K562 (cell line): ENCODE measurements around the gene HEXIM1. TPM values are rescaled to one million over a fixed set of nuclear protein-coding genes. Genes with fewer than 3 reads are reported as not detected.

Experiments used
- ATAC-seq: fragments of 200-7000 bp; cut with Tn5 transposase; 3 replicates; pipeline ENCODE4 v1.9.1; 2020; ENCODE audit warnings: moderate library complexity
- BruUV-seq: library from RNA; stranded (reverse); fragments of 400-500 nt; replicated peaks from 2 replicates; lab custom pipeline; 2021; lab: Mats Ljungman, UMichigan
- CTCF ChIA-PET: fragments of 300-600 bp; formaldehyde crosslinking; extraction: SDS; loops from one replicate; lab custom pipeline; 2021; ENCODE audit warnings: low intra/inter-chr PET ratio; lab: Yijun Ruan, JAX
- POLR2A ChIA-PET: fragments of 300-600, 350-650 bp; sonication (Branson Sonifier 250); formaldehyde crosslinking; extraction: SDS; loops from one replicate; lab custom pipeline; 2021; ENCODE audit warnings: antibody characterized with exemption, inconsistent platforms; lab: Yijun Ruan, JAX
- DNase-seq, 4 experiments: peaks; one replicate each; pipeline versions ENCODE4 v3.0.0 to v3.0.0-alpha.2; 2011 to 2018; ENCODE audit warnings: low spot score in 3 of 4, mixed read lengths in 3 of 4; ENCODE audit errors: extremely low read depth in 1 of 4
- FAIRE-seq: peaks from 2 replicates; lab custom pipeline; 2011; peaks lifted over from hg19 to GRCh38; lab: Jason Lieb, UNC
- H2AFZ ChIP-seq: 2 replicates; pipeline ENCODE4 v1.6.0; 2011; ENCODE audit warnings: low read depth, low read length, control low read depth, inconsistent platforms
- H3K27ac ChIP-seq: fragments of 200-600 bp; 3 replicates; pipeline ENCODE4 v1.8.0; 2011; ENCODE audit warnings: low read depth, mild to moderate bottlenecking, control low read depth, inconsistent platforms, low read length, moderate library complexity, mixed read lengths; ENCODE audit errors: extremely low read depth
- H3K27me3 ChIP-seq, 2 experiments: fragments of 300-600 bp in 1 of 2; 2 replicates in 1 of 2; 3 replicates in 1 of 2; pipeline versions ENCODE4 v1.6.0 to v1.8.0; 2011; ENCODE audit warnings: inconsistent platforms in 2 of 2, low read length in 2 of 2, mild to moderate bottlenecking in 1 of 2, mixed read lengths in 1 of 2, moderate library complexity in 1 of 2; ENCODE audit not compliant: control insufficient read depth in 2 of 2, insufficient read depth in 2 of 2
- H3K36me3 ChIP-seq: fragments of 300-600 bp; 3 replicates; pipeline ENCODE4 v1.8.0; 2011; ENCODE audit warnings: mild to moderate bottlenecking, low read length, inconsistent platforms; ENCODE audit not compliant: control insufficient read depth, insufficient read depth
- H3K4me1 ChIP-seq, 2 experiments: fragments of 200-600 bp in 1 of 2; replicated peaks in 1 of 2; 2 replicates in 1 of 2; 3 replicates in 1 of 2; pipeline versions ENCODE4 v1.5.1 to v1.8.0; 2011; ENCODE audit warnings: inconsistent platforms in 2 of 2, low read length in 2 of 2, mild to moderate bottlenecking in 1 of 2, mixed read lengths in 1 of 2, moderate library complexity in 1 of 2; ENCODE audit not compliant: control insufficient read depth in 2 of 2, insufficient read depth in 2 of 2
- H3K4me2 ChIP-seq: 2 replicates; pipeline ENCODE4 v1.6.1; 2011; ENCODE audit warnings: low read length, control low read depth, inconsistent platforms, mixed read lengths; ENCODE audit not compliant: insufficient read depth
- H3K4me3 ChIP-seq: fragments of 200-600 bp; sonication (generic), shearing (Covaris generic); 2 replicates; pipeline ENCODE4 v1.5.1; 2016; ENCODE audit warnings: control low read depth, inconsistent platforms
- H3K79me2 ChIP-seq: fragments of 200-600 bp; 3 replicates; pipeline ENCODE4 v1.8.0; 2011; ENCODE audit warnings: low read length, inconsistent platforms; ENCODE audit not compliant: control insufficient read depth, insufficient read depth
- H3K9ac ChIP-seq, 2 experiments: 2 replicates each; pipeline versions ENCODE4 v1.6.0 to v1.6.1; 2011; ENCODE audit warnings: low read depth in 2 of 2, low read length in 2 of 2, control low read depth in 1 of 2, inconsistent platforms in 1 of 2, mild to moderate bottlenecking in 1 of 2, mixed read lengths in 1 of 2; ENCODE audit not compliant: insufficient read depth in 1 of 2
- H3K9me1 ChIP-seq: one replicate; pipeline ENCODE4 v1.6.0; 2011; ENCODE audit warnings: inconsistent platforms, mild to moderate bottlenecking, low read length, moderate library complexity; ENCODE audit not compliant: control insufficient read depth, insufficient read depth
- H3K9me3 ChIP-seq: replicated peaks from 2 replicates; pipeline ENCODE4 v1.5.1; 2011; ENCODE audit warnings: low read depth, low read length, inconsistent platforms; ENCODE audit not compliant: control insufficient read depth, insufficient read depth
- H4K20me1 ChIP-seq: replicated peaks from 2 replicates; pipeline ENCODE4 v1.6.1; 2011; ENCODE audit warnings: low read length, inconsistent platforms, mixed read lengths; ENCODE audit not compliant: control insufficient read depth, insufficient read depth
- ATF7 ChIP-seq: fragments of 450-650 bp; IDR thresholded peaks from 2 replicates; pipeline ENCODE4 v1.7.1; 2014; ENCODE audit warnings: mild to moderate bottlenecking, moderate library complexity
- CBFA2T3 ChIP-seq: fragments of 450-650 bp; IDR thresholded peaks from 2 replicates; pipeline ENCODE4 v1.6.1; 2017
- CXXC5 ChIP-seq: fragments of 250-450 bp; sonication (Bioruptor Pico); IDR thresholded peaks from 2 replicates; pipeline ENCODE4 v1.8.0; 2022; ENCODE audit warnings: inconsistent platforms, mild to moderate bottlenecking, moderate library complexity
- HDGF ChIP-seq: fragments of 450-650 bp; IDR thresholded peaks from 2 replicates; pipeline ENCODE4 v1.6.1; 2016
- KDM5B ChIP-seq: fragments of 200-600 bp; sonication (generic); IDR thresholded peaks from 2 replicates; pipeline ENCODE4 v1.6.1; 2012; ENCODE audit warnings: low read depth, mild to moderate bottlenecking, moderate library complexity, low read length, control low read depth, inconsistent platforms; ENCODE audit not compliant: insufficient replicate concordance
- MAZ ChIP-seq, 2 experiments: fragments of 450-650 bp in 1 of 2; sonication (generic) in 1 of 2; formaldehyde crosslinking; IDR thresholded peaks in 1 of 2; conservative IDR thresholded peaks in 1 of 2; 2 replicates each; pipeline versions ENCODE4 v1.4.0 to v1.5.0; 2020; ENCODE audit warnings: mild to moderate bottlenecking in 1 of 2, missing genetic modification reagents in 1 of 2
- MCM2 ChIP-seq: fragments of 450-650 bp; IDR thresholded peaks from 2 replicates; pipeline ENCODE4 v1.6.1; 2017; ENCODE audit warnings: low read depth, mild to moderate bottlenecking
- NRF1 ChIP-seq, 2 experiments: fragments of 450-650 bp; IDR thresholded peaks in 1 of 2; conservative IDR thresholded peaks in 1 of 2; 2 replicates each; pipeline ENCODE4 v1.6.1; 2014; ENCODE audit warnings: mild to moderate bottlenecking in 2 of 2
- SMAD3 ChIP-seq: fragments of 450-650 bp; formaldehyde crosslinking; conservative IDR thresholded peaks from 2 replicates; pipeline ENCODE4 v1.4.0; 2020; ENCODE audit warnings: mild to moderate bottlenecking
- SPI1 ChIP-seq: IDR thresholded peaks from 2 replicates; pipeline ENCODE4 v1.6.1; 2011; ENCODE audit warnings: low read depth, low read length, control low read depth, borderline replicate concordance
- ZNF12 ChIP-seq: sonication (generic); formaldehyde crosslinking; IDR thresholded peaks from 2 replicates; pipeline ENCODE4 v1.4.0; 2020; ENCODE audit warnings: mild to moderate bottlenecking, missing genetic modification reagents
- ZNF436 ChIP-seq: fragments of 250-450, 450-650 bp; sonication (Bioruptor Pico); formaldehyde crosslinking; IDR thresholded peaks from 2 replicates; pipeline ENCODE4 v1.7.0; 2020; ENCODE audit warnings: mild to moderate bottlenecking
- ZNF57 ChIP-seq: fragments of 450-650 bp; formaldehyde crosslinking; IDR thresholded peaks from 2 replicates; pipeline ENCODE4 v1.4.0; 2020; ENCODE audit warnings: mild to moderate bottlenecking, moderate library complexity
- WGBS: fragments of 100-300 bp; shearing (Covaris generic); methylation state at CpG from one replicate; pipeline ENCODE4 v1.1.6; 2016; ENCODE audit warnings: low coverage, mixed read lengths; ENCODE audit not compliant: insufficient coverage; ENCODE audit errors: missing lambda C conversion rate; 5-methylcytosine and 5-hydroxymethylcytosine counted together
- in situ Hi-C: fragments of 300-500 bp; cut with MboI; formaldehyde crosslinking; loops from 4 replicates; pipeline ENCODE4 v1.15.0; 2018; ENCODE audit warnings: inconsistent platforms, mixed read lengths
- intact Hi-C: fragments of 100-400 bp; cut with micrococcal nuclease; formaldehyde crosslinking; loops from 2 replicates; pipeline ENCODE4 v1.14.2; 2022
- polyA plus RNA-seq, 8 experiments: library from polyadenylated mRNA; depleted of rRNA in 4 of 8; stranded (reverse) in 5 of 8; unstranded in 3 of 8; fragments of >200 nt; fragmentation: Nextera tagmentation in 2 of 8; fragmentation: Illumina TruSeq in 1 of 8; extraction: Ambion mirVana in 2 of 8; extraction: Trizol in 1 of 8; gene quantifications; 2 replicates each; pipeline versions ENCODE4 v1.2.1 to v1.2.3, GENCODE V29; 2011 to 2014; ENCODE audit warnings: inconsistent platforms in 1 of 8, missing spikeins in 1 of 8
- total RNA-seq, 7 experiments: library from RNA; depleted of rRNA in 6 of 7; stranded (reverse); fragments of >200 nt in 6 of 7; fragmentation: Illumina TruSeq in 2 of 7; extraction: Trizol in 2 of 7; gene quantifications; 2 replicates each; pipeline versions ENCODE4 v1.2.1 to v1.2.3, GENCODE V29; 2011 to 2021; ENCODE audit warnings: low replicate concordance in 1 of 7
- TF ChIP-seq, protein P1 (sequence below): sonication (generic); formaldehyde crosslinking; IDR thresholded peaks from 2 replicates; pipeline ENCODE4 v1.8.0; 2022; ENCODE audit warnings: mild to moderate bottlenecking, missing genetic modification reagents
- TF ChIP-seq, protein P2 (sequence below): fragments of 250-450 bp; sonication (Bioruptor Pico); IDR thresholded peaks from 2 replicates; pipeline ENCODE4 v1.8.0; 2022; ENCODE audit warnings: moderate library complexity, mild to moderate bottlenecking, inconsistent platforms
- TF ChIP-seq, protein P3 (sequence below), 2 experiments: IDR thresholded peaks in 1 of 2; conservative IDR thresholded peaks in 1 of 2; 2 replicates each; pipeline ENCODE4 v1.6.1; 2016; ENCODE audit warnings: low read depth in 2 of 2, mild to moderate bottlenecking in 1 of 2, missing compliant biosample characterization in 1 of 2, missing genetic modification characterization in 1 of 2, moderate library complexity in 1 of 2

HEXIM1 gene
- total and polyA plus RNA-seq, 9 of the 15 experiments (the other 6 are each of a cell fraction or from before 2014, with no cell fraction given), result 1.4 to 28.3 (median 9.1) TPM

DNA sequence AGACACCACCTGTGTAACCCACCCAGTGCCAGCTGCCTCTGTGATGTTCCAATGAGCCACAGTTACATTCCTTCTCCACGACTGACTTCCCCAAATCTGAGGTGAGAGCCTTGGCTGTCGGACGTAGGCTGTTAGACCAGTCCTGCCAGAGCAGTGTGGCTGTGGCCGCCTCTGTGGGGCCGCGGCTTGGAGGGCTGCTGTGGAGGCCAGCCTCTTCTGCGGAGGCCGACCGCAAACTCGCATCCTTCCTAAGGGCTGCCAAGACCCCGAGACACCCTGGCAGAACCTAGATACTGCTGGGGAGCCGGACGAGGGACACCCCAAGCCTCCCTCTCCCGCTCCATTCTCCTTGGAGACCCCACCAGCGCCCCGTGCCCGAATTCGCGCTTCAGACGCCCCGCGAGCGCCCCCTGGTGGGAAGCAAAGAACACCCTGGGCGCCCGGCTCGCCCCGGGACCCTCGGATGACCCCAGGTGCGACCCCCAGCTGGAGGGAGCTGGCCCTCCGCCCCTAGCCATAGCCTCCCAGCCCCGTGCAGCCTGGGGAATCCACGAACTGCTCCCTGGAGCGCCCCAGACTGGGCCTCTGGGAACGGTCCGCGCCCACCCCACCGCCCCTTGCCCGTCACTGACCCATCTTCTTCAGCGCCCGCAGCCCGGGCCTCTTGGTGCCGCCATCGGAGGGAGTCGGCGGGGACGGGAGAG, 16.5 kb upstream of the HEXIM1 start:
- ATAC-seq, result peak; percentile 8
- TF ChIP-seq SMAD3 (CRISPR knock-in tag), result no peak
- no peak for TF ChIP-seq MCM2
- no peak for TF ChIP-seq NRF1 (conservative IDR thresholded peaks at IDR 0.05 in 1 of 2, IDR thresholded peaks at IDR 0.05 in 1 of 2)
- no peak for TF ChIP-seq HDGF
- TF ChIP-seq CBFA2T3, result no peak
- peak; percentile 28; the same call in 1 of the 2 replicates for TF ChIP-seq ATF7
- TF ChIP-seq, protein P1, sequence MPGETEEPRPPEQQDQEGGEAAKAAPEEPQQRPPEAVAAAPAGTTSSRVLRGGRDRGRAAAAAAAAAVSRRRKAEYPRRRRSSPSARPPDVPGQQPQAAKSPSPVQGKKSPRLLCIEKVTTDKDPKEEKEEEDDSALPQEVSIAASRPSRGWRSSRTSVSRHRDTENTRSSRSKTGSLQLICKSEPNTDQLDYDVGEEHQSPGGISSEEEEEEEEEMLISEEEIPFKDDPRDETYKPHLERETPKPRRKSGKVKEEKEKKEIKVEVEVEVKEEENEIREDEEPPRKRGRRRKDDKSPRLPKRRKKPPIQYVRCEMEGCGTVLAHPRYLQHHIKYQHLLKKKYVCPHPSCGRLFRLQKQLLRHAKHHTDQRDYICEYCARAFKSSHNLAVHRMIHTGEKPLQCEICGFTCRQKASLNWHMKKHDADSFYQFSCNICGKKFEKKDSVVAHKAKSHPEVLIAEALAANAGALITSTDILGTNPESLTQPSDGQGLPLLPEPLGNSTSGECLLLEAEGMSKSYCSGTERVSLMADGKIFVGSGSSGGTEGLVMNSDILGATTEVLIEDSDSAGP, result no peak
- no peak for TF ChIP-seq ZNF57 (CRISPR knock-in tag)
- TF ChIP-seq CXXC5 (CRISPR knock-in tag), result 0 out of 2 replicates have a peak, but pooled peaks have one; percentile 42
- no peak for TF ChIP-seq ZNF12 (CRISPR knock-in tag)
- no peak for TF ChIP-seq SPI1
- TF ChIP-seq, protein P2, sequence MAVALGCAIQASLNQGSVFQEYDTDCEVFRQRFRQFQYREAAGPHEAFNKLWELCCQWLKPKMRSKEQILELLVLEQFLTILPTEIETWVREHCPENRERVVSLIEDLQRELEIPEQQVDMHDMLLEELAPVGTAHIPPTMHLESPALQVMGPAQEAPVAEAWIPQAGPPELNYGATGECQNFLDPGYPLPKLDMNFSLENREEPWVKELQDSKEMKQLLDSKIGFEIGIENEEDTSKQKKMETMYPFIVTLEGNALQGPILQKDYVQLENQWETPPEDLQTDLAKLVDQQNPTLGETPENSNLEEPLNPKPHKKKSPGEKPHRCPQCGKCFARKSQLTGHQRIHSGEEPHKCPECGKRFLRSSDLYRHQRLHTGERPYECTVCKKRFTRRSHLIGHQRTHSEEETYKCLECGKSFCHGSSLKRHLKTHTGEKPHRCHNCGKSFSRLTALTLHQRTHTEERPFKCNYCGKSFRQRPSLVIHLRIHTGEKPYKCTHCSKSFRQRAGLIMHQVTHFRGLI (CRISPR knock-in tag), result no peak
- TF ChIP-seq, protein P3, sequence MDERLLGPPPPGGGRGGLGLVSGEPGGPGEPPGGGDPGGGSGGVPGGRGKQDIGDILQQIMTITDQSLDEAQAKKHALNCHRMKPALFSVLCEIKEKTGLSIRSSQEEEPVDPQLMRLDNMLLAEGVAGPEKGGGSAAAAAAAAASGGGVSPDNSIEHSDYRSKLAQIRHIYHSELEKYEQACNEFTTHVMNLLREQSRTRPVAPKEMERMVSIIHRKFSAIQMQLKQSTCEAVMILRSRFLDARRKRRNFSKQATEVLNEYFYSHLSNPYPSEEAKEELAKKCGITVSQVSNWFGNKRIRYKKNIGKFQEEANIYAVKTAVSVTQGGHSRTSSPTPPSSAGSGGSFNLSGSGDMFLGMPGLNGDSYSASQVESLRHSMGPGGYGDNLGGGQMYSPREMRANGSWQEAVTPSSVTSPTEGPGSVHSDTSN (CRISPR knock-in tag; IDR thresholded peaks at IDR 0.05; ENCODE audit: low read depth), result no peak
- TF ChIP-seq, protein P3 (tag; conservative IDR thresholded peaks at IDR 0.05; ENCODE audit: low read depth), result no peak
- no peak for TF ChIP-seq ZNF436 (CRISPR knock-in tag)
- peak; percentile 9 for TF ChIP-seq KDM5B
- peak in 1 of 2 experiments; percentile 65; a peak in 2 of 4 replicates for TF ChIP-seq MAZ (CRISPR knock-in tag; conservative IDR thresholded peaks at IDR 0.05 in 1 of 2, IDR thresholded peaks at IDR 0.05 in 1 of 2)

More for the DNA sequence above, 16.5 kb upstream of the HEXIM1 start:
- FAIRE-seq (no peak), DNase-seq (peak; percentile 65 to 70 (median 67))
- intact Hi-C loops (loop anchor here (2.0 to 5.0 kb wide), 2 partner anchors 211 to 354 kb away; no protein-coding TSS in a partner anchor), in situ Hi-C loops (no loop called here)
- Histone ChIP-seq H3K4me3 (peak overlapping the region; percentile 95), H3K27me3 (no peaks in the 10 kb centered on the region), H3K9me1 (no peaks in the 10 kb centered on the region), H3K27ac (peak overlapping the region; percentile 74; the same call in 1 of the 3 replicates), H3K4me2 (peak overlapping the region; percentile 66), H3K79me2 (peaks cover 7% of the 10 kb centered on the region; the same call in 1 of the 3 replicates), H3K9ac (peak overlapping the region; percentile 68 to 92; a peak in 3 of 4 replicates), H2AFZ (peak overlapping the region; percentile 70), H4K20me1 (peaks cover 6% of the 10 kb centered on the region; the same call in 1 of the 2 replicates), H3K4me1 (peaks cover 30 to 62% of the 10 kb centered on the region in 2 experiments), H3K9me3 (no peaks in the 10 kb centered on the region; the same call in 1 of the 2 replicates), H3K36me3 (no peaks in the 10 kb centered on the region)
- BruUV-seq, result no TSS peak
- POLR2A ChIA-PET, result no interaction called here
- CTCF ChIA-PET, result interaction anchor here (0.7 to 6.2 kb wide), 12 partner anchors 10 to 352 kb away, joined by 3 to 165 read pairs (median 4); partner anchors contain the start of gene HEXIM2
- WGBS, result 9% methylated on average over 37 of the region's 46 CpGs
